DOHH2 (cell line): ENCODE data around the gene PDE8B.

Source experiments
- EZH2phosphoT487 ChIP-seq: fragments of 200-600 bp; sonication (generic); IDR thresholded peaks from 2 replicates; pipeline ENCODE4 v1.6.1; 2017; ENCODE audit warnings: borderline replicate concordance, mild to moderate bottlenecking, antibody characterized with exemption, low read length, moderate library complexity, mixed read lengths
- TF ChIP-seq, protein P1 (sequence below): fragments of 200-600 bp; sonication (generic); IDR thresholded peaks from one replicate; pipeline ENCODE4 v1.5.1; 2014; ENCODE audit warnings: antibody characterized with exemption, mild to moderate bottlenecking, low read depth, low read length; ENCODE audit not compliant: poor library complexity, severe bottlenecking

DNA sequence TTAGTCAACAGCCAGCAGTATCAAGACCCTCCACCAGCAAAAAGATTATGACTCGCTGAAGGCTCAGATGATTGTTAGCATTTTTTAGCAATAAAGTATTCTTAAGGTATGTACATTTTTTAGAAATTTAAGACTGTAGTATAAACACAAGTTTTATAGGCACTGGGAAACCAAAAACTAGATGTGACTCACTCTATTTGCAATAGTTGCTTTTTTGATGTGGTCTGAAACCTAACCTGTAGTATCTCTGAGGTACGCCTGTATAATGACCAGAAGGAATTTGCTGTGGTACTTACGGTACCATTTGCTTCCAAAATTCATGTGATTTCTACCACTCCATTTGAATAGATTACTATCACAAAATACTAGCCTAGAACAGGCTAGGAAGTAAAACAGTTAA lies 220.8 kb downstream of the PDE8B start:
- TF ChIP-seq, protein P1, sequence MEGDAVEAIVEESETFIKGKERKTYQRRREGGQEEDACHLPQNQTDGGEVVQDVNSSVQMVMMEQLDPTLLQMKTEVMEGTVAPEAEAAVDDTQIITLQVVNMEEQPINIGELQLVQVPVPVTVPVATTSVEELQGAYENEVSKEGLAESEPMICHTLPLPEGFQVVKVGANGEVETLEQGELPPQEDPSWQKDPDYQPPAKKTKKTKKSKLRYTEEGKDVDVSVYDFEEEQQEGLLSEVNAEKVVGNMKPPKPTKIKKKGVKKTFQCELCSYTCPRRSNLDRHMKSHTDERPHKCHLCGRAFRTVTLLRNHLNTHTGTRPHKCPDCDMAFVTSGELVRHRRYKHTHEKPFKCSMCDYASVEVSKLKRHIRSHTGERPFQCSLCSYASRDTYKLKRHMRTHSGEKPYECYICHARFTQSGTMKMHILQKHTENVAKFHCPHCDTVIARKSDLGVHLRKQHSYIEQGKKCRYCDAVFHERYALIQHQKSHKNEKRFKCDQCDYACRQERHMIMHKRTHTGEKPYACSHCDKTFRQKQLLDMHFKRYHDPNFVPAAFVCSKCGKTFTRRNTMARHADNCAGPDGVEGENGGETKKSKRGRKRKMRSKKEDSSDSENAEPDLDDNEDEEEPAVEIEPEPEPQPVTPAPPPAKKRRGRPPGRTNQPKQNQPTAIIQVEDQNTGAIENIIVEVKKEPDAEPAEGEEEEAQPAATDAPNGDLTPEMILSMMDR = no peak
- no peak for TF ChIP-seq EZH2phosphoT487
